IPS-20b (cell line): ENCODE data around the gene MCF2L.

Source experiments
- H3K27ac ChIP-seq: one replicate; pipeline ENCODE4 v1.5.1; 2013; ENCODE audit warnings: low read length
- H3K27me3 ChIP-seq: 2 replicates; pipeline ENCODE4 v1.6.1; 2013; ENCODE audit warnings: mild to moderate bottlenecking, low read length, inconsistent platforms; ENCODE audit not compliant: insufficient read depth
- H3K36me3 ChIP-seq: 2 replicates; pipeline ENCODE4 v1.6.1; 2013; ENCODE audit warnings: low read depth, mild to moderate bottlenecking, inconsistent platforms, low read length, moderate library complexity; ENCODE audit not compliant: insufficient read depth
- H3K4me1 ChIP-seq: 2 replicates; pipeline ENCODE4 v1.6.1; 2013; ENCODE audit warnings: mild to moderate bottlenecking, control low read depth, inconsistent platforms, low read length, moderate library complexity; ENCODE audit not compliant: insufficient read depth
- H3K4me3 ChIP-seq: 2 replicates; pipeline ENCODE4 v1.5.1; 2013; ENCODE audit warnings: mild to moderate bottlenecking, low read length, inconsistent platforms
- H3K9ac ChIP-seq: 2 replicates; pipeline ENCODE4 v1.6.1; 2013; ENCODE audit warnings: low read depth, mild to moderate bottlenecking, inconsistent platforms, low read length, moderate library complexity
- H3K9me3 ChIP-seq: 2 replicates; pipeline ENCODE4 v1.6.1; 2013; ENCODE audit warnings: mild to moderate bottlenecking, low read depth, low read length, inconsistent platforms; ENCODE audit not compliant: insufficient read depth

Gene MCF2L

GRCh38 chr13:112968910-112969691, at the start of gene MCF2L:
MCF2L (plus strand) TSS chr13:112969214; CDS start chr13:112969380, 166 bp downstream.
- Histone ChIP-seq H3K27ac (no peak within 1 kb of the TSS), H3K9ac (peak within 1 kb of the TSS; percentile 63; the same call in 1 of the 2 replicates), H3K36me3 (no peaks in the 10 kb centered on the region), H3K4me1 (peaks cover 5% of the 10 kb centered on the region; the same call in 1 of the 2 replicates), H3K4me3 (peak within 1 kb of the TSS; percentile 83), H3K27me3 (peaks cover 33% of the 10 kb centered on the region), H3K9me3 (peaks cover 3% of the 10 kb centered on the region; the same call in 1 of the 2 replicates)

GRCh38 chr13:112923962-112924361, 45.1 kb upstream of the MCF2L start:
- Histone ChIP-seq H3K36me3 (no peaks in the 10 kb centered on the region), H3K27ac (no peak overlapping the region), H3K9me3 (no peaks in the 10 kb centered on the region), H3K27me3 (no peaks in the 10 kb centered on the region), H3K4me3 (no peak overlapping the region), H3K9ac (no peak overlapping the region), H3K4me1 (peaks cover 6% of the 10 kb centered on the region; the same call in 1 of the 2 replicates)

GRCh38 chr13:112924365-112924764, 44.6 kb upstream of the MCF2L start:
- H3K27ac ChIP-seq = no peak overlapping the region
- no peaks in the 10 kb centered on the region for H3K27me3 ChIP-seq
- H3K4me3 ChIP-seq = no peak overlapping the region
- H3K9me3 ChIP-seq = no peaks in the 10 kb centered on the region
- H3K36me3 ChIP-seq = no peaks in the 10 kb centered on the region
- peaks cover 6% of the 10 kb centered on the region; the same call in 1 of the 2 replicates for H3K4me1 ChIP-seq
- no peak overlapping the region for H3K9ac ChIP-seq

GRCh38 chr13:112926003-112926402, 43.0 kb upstream of the MCF2L start:
- no peaks in the 10 kb centered on the region for H3K4me1 ChIP-seq
- no peaks in the 10 kb centered on the region for H3K27me3 ChIP-seq
- H3K36me3 ChIP-seq = no peaks in the 10 kb centered on the region
- no peak overlapping the region for H3K27ac ChIP-seq
- H3K4me3 ChIP-seq = no peak overlapping the region
- H3K9ac ChIP-seq = no peak overlapping the region
- H3K9me3 ChIP-seq = no peaks in the 10 kb centered on the region

- Histone ChIP-seq H3K4me3 (no peak overlapping the region), H3K4me1 (peaks cover 4% of the 10 kb centered on the region; the same call in 1 of the 2 replicates), H3K9ac (no peak overlapping the region), H3K27ac (no peak overlapping the region), H3K36me3 (no peaks in the 10 kb centered on the region), H3K27me3 (no peaks in the 10 kb centered on the region), H3K9me3 (no peaks in the 10 kb centered on the region)
Observed at GRCh38 chr13:112926993-112927392, 42.0 kb upstream of the MCF2L start.

GRCh38 chr13:112928020-112928971, 40.7 kb upstream of the MCF2L start:
- Histone ChIP-seq H3K4me1 (peaks cover 4% of the 10 kb centered on the region; the same call in 1 of the 2 replicates), H3K4me3 (no peak overlapping the region), H3K9me3 (no peaks in the 10 kb centered on the region), H3K27me3 (no peaks in the 10 kb centered on the region), H3K9ac (no peak overlapping the region), H3K36me3 (no peaks in the 10 kb centered on the region), H3K27ac (no peak overlapping the region)

- no peaks in the 10 kb centered on the region for H3K36me3 ChIP-seq
- no peaks in the 10 kb centered on the region for H3K9me3 ChIP-seq
- H3K9ac ChIP-seq = no peak overlapping the region
- H3K4me3 ChIP-seq = no peak overlapping the region
- peaks cover 4% of the 10 kb centered on the region; the same call in 1 of the 2 replicates for H3K4me1 ChIP-seq
- H3K27ac ChIP-seq = no peak overlapping the region
- no peaks in the 10 kb centered on the region for H3K27me3 ChIP-seq
Observed at GRCh38 chr13:112928972-112929782, 39.8 kb upstream of the MCF2L start.

GRCh38 chr13:112929783-112930055, 39.3 kb upstream of the MCF2L start:
- Histone ChIP-seq H3K9me3 (no peaks in the 10 kb centered on the region), H3K4me1 (peaks cover 4% of the 10 kb centered on the region; the same call in 1 of the 2 replicates), H3K27ac (no peak overlapping the region)

GRCh38 chr13:112930192-112930591, 38.8 kb upstream of the MCF2L start:
- H3K36me3 ChIP-seq = no peaks in the 10 kb centered on the region
- no peaks in the 10 kb centered on the region for H3K27me3 ChIP-seq
- H3K9me3 ChIP-seq = no peaks in the 10 kb centered on the region
- H3K4me1 ChIP-seq = peaks cover 4% of the 10 kb centered on the region; the same call in 1 of the 2 replicates
- no peak overlapping the region for H3K27ac ChIP-seq
- no peak overlapping the region for H3K9ac ChIP-seq
- no peak overlapping the region for H3K4me3 ChIP-seq

More at GRCh38 chr13:112929783-112930055, 39.3 kb upstream of the MCF2L start:
- Histone ChIP-seq H3K4me3 (no peak overlapping the region), H3K36me3 (no peaks in the 10 kb centered on the region), H3K27me3 (no peaks in the 10 kb centered on the region), H3K9ac (no peak overlapping the region)

GRCh38 chr13:112931028-112931934, 37.7 kb upstream of the MCF2L start:
- Histone ChIP-seq H3K4me3 (no peak overlapping the region; the same call in 1 of the 2 replicates), H3K36me3 (no peaks in the 10 kb centered on the region), H3K9me3 (no peaks in the 10 kb centered on the region), H3K4me1 (peaks cover 4% of the 10 kb centered on the region; the same call in 1 of the 2 replicates), H3K9ac (no peak overlapping the region), H3K27ac (no peak overlapping the region), H3K27me3 (no peaks in the 10 kb centered on the region)
